Limb (tissue), 2 donors: ENCODE data around the gene ST6GALNAC4.
A peak's percentile ranks its signal among the peaks of the same experiment; 100 is the strongest.

ENCODE experiments used
- DNase-seq, 2 donors: peaks; one replicate each; pipeline ENCODE4 v3.0.0-alpha.2; 2016; ENCODE audit errors: extremely low spot score in 2 of 2

The ST6GALNAC4 gene

DNA sequence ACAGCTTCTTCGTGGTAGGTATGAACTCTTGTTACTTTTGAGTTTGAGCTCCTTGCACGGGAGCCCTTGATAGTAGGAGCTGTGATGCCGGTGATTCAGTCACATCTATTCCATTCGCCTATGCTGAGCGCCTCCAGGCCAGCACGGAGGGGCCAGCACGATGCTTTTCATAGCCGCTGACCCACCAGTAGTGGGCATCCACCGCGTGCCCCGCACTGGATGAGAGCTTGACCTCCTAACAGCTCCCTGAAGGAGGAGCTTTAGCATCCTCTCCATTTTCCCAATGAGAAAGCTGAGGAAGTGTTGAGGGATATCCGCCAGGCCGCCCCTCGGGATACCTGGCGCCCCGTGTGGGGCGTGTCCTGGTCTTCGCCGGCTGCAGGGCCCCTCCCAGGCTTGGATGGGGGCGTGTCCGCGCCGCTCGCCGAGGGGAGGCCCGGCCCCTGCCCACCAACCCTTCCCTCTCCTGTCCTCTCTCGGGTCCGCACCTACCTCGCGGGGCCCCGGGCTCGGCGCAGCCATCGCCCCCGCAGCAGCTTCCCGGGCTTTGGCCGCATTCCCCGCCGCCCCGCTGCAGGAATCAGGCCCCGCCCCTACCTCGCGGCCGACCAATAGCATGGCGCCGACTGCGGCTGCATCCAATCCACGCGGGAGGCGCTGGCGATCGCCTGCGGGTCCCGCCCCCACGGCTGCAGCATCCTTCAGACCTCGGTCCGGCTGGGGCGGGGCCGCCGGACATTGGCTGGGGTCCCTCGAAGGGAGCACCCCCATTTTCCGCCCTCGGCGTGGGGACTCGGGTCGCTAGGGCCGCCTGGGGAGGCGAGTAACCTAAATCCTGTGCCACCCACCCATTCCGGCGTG lies 13.6 kb upstream of the ST6GALNAC4 start, which contains the start of gene PIP5KL1:
Gene PIP5KL1 (minus strand): TSS at position 547 of the 861 bp plus-strand sequence. CDS start 25 bp downstream, at position 522.
- DNase-seq, result peak; percentile 81 to 91

DNA sequence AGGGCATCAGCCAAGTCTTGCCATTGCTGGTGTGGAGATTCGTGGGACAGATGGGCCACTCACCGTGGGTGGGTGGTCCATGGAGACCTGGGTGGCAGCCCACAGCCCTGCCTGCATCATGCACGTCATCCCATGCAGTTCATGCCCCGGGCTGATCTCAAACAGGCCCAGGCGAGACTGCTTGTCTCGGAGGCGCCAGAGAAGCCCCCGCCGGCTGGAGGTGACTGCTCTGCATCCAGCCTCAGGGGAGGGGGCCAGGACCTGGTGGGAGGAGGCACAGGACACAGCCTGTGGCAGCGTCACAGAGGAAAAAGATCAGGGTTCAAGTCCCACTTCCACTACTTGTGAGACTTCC lies 12.8 kb upstream of the ST6GALNAC4 start:
- DNase-seq, result no peak

DNA sequence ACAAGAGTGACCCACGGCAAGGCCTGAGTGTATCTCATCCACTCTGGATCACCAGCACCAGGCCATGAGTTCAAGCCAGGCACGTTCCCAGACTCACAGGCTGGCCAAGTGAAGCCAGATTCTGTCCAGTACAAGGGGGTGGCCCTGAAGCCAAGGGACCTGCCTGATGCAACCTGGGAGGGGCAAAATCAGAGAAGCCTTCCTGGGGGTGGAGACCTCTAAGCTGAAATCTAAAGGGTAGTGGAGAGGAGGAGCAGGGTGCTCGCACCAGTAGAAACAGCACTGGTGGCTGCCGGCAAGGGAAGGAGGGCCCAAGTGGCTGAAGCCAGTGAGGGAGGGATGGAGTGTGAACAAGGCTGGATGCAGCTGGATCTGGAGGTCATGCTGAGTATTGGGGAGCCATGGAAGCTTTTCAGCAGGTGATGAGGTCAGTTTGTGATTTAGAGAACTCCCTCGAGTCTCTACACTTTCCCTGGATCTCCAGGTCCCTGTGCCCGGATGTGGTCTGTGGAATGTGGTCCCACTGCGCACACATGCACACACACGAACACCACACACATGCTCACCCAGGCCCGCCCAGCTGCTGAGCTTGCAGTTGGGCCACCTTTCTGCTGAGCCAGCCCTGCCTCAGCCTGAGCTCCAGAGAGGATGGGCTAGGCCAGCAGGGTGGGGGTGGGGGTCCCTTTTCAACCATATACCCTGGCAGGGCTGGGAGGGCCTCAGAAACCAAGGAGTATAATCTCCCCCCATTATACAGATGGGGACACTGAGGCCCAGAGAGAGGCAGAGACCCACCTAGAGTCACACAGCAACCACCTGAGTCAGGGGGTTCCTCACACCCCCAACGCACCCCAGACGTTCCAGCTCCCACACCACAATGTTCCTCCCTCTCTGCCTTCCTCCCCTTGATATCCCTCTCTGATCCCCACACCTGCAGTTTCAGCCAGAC lies 12.1 kb upstream of the ST6GALNAC4 start:
- DNase-seq, result no peak

DNA sequence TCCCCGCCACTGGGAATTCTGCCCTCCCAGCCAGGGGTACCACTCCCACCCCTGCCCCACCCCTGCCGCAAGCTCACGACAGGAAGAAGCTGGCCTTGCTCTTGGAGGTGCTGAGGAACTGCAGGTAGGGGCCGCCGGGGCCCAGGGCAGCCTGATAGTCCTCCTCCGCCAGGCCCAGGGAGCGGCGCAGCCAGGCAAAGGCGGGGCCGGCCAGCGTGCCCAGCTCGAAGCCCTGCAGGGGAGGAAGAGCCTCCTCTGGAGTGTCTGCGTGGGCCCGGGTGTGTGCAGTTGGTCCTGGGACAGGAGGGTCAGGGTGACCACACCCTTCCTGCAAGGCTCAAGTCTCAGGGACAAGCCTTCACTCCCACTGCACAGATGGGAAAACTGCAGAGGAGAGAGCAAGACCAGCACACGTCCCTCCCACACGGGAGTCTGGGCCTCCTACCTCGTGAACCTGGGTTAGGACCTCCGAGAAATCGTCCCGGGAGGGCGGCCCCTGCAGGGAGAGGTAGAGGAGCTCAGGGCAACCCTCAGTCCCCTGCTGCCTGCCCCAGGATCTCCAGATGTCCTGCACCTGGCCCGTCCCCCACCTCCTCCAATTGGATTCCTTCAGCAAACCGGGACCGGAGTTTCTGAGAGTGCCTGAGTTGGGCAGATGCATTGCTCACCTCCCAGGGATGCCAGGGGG lies 11.3 kb upstream of the ST6GALNAC4 start:
- DNase-seq, result no peak

DNA sequence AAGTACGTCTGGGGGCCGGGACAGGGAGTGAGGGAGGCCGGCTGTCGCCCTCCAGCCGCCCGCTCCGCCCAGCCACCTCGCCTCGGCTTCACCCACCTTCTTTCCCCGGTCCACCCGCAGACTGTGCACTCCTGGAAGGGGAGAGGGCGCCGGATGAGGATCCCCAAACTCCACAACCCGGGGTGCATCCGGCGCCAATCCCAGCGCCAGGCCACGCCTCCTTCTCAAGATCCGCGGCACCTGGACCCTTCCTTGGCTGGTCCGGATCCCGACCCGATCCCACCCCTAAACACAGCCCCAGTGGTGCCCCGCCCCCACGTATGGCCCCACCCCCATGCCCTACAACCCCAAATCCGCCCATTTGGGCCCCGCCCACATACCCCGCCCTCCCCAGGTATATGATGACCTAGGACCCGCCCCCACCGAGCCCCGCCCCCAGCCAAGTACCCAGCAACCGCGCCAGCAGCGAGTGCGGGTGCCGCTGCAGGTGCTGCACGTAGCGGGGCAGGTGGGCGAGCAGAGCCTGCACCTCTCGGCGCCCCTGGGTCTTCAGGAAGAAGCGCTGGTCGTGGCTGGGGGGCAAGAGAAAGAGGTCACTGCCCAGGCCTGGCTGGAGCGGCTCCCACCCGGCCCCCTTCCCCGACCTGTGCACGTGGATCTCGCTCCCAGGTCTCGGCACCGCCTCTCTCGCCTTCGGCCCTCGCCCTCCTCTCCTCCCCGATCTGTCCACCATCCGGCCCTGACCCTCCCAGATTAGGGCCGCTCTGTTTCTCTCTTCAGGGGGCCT lies 10.6 kb upstream of the ST6GALNAC4 start:
- peak in 1 of 2 donors; percentile 63 for DNase-seq

DNA sequence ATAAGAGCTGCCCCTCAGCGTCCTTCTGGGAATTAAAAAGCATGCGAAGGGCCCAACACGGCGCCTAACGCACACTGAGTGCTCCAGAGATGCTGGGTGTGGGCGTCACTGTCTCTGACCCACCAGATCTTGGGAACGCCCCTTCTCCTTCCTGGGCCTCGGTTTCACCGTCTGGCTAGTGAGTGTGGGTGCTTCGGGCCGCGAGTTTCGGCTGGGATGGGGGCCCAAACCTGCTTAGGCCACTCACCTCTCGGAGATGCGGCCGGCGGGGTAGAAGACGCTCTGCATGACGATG lies 10.0 kb upstream of the ST6GALNAC4 start:
- no peak for DNase-seq

DNA sequence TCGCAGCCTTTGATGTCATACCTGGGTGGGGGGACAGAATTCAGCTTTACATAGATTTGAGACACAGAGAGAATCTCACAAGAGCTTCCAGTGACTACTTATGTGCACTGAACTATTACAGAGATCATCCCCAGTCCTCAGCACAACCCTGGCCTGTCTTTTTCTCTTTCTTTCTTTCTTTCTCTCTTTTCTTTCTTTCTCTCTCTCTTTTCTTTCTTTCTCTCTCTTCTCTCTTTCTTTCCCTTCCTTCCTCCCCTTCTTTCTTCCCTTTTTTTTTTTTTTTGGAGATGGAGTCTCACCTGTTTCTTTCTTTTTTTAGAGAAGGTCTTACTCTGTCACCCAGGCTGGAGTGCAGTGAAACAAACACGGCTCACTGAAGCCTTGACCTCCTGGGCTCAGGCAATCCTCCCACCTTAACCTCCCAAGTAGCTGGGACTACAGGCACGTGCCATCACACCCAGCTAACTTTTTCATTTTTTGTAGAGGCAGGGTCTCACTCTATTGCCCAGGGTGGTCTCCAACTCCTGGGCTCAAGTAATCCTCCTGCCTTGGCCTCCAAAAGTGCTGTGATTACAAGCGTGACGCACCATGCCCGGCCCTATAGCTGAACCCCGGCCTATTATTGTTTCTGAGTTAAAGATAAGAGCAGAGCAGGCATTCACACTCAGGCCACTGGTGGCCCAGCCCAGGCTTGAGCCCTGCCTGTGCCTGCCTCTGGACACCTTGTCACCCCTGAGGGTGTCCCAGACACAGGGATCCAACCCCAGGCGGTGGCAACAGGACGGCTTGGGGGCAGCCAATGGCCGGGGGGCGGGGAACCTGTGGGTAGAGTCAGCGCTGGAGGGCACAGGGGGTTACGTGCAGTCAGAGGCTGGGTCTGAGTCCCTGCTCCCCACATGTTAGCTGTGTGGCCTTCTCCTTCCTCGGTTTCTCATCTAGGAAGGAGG lies 9.4 kb upstream of the ST6GALNAC4 start:
- DNase-seq, result no peak

DNA sequence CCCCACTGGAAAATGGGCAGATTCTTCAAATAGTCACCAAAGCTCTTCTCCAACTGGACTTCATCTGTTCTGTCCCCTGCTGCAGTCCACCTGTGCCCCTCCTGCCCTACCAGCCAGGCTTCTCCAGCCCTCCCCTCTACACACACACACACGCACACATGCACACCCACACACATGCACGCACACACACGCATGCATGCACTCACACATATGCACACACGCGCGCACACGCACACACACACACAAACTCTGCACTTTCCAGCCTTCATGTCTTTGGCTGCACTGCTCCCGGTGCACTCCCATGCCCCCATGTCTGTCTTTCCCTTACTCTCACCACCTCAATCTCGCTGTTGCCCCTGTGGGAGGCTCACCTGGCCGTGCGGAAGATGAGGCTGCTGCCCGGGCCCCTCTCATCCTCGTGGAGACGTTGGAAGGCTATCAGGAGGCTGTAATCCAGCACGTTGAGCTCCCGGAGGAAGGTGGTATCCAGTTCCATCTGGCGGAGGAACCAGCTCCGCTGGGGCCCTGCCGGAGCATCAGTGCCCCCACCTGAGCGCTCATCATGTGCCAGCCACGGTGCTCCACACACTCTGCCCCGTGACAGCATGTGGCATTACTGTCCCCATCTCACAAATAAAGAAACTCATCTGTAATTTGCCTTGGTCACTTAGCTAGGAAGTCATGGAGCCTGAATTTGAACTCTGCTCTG lies 8.0 kb upstream of the ST6GALNAC4 start:
- DNase-seq, result no peak

DNA sequence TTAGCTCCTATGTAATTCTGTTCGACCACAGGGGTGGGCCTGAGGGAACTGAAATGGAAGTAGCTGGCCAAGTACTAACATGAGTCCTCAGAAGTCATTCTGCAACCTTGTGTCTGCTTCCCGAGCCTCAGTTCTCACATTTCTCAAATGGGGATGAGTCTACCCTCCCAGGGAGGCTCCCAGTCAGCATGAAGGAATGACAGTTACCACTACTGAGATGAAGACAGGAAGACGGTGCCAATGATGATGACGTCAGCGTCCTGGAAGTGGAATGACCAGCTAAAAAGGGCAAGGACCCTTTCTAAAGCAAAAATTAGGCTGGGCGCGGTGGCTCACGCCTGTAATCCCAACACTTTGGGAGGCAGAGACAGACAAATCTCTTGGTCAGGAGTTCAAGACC lies 6.9 kb upstream of the ST6GALNAC4 start:
- no peak for DNase-seq

DNA sequence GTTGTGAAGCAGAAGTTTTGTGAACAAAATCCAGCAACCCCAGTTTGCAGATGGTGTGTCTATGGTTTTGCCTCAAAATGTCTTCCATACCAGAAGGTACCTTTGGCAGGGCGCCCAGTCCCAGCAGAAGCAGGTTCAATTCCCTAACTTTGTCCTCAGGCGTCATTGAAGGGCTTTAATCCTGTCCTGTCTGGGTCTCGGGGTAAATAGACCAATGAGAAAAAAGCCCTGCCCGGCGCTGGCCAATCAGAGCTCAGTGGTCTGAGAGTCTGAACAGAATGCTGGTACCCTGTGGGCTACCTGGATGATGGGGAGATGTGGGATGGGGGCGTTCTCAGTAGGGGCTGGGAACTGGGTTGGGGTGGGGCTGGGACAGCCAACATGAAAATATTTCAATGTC lies 6.2 kb upstream of the ST6GALNAC4 start:
- no peak for DNase-seq

DNA sequence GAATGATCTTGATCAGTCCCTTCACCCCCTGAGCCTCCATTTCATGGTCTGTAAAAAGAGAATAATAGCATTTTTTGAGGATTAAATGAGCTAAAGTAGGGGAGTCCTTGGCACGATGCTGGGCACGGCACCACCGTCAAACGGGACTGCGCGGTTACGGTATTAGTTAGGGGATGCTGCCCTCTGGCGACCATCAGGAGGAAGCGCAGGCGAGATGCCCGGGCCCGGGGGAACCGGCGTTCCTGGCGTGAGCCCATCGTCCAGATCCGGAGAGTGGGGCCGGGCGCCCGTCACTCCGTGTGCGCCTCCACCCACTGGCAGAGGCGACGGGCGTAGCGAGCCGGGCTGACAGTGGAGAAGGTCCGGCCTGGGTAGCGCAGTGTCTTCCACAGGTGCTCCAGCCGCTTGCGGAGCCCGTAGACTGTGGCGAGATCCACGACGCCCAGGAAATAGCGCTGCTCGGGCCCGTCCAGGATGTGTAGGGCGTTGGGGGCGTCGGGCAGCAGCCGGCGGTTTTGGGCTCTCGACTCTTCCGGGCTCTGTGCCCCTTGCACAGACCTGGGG lies 4.8 kb upstream of the ST6GALNAC4 start:
- DNase-seq, result peak in 1 of 2 donors; percentile 83

DNA sequence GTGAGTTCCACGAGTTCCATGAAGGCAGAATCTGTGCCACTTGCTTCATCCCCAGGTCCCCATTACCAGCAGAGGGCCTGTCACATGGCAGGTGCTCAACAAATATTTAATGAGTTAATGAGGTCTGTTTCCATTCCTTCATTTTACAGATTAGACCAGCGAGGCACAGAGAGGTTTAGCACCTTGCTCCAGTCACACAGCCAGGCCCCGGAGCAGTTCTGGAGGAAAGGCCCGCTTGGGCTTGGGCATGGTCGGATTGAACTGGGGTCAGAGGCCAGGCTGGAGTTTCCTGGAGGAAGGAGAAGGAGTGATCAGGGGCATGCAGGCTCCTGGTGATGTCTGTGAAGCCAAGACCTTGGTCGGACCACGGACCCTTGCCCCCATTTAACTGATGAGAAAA lies 4.0 kb upstream of the ST6GALNAC4 start:
- no peak for DNase-seq

DNA sequence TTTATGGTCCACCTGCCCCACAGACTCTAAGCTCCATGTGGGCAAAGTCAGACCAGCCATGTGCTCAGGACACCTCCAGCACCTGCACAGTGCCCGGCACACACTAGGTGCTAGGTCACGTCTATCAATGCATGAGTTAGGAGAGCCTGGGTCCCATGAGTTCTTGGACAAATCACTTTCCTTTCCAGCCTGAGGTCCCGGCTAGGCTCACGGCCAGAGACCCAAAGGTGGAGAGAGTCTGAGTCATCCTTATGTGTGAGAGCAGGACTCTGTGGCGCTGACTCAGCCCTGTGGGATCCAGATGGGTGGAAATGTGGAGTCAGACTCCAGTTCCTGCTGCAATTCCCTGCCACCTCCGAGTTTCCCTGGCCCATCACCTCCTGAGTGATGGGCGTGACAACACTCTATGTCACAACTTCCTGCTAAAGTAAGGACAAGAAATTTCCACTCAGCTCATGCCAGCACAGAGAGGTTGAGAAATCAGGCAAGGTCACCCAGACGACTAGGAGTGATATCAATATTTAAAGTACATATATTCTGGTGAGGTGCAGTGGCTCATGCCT lies 2.5 kb upstream of the ST6GALNAC4 start:
- peak in 1 of 2 donors; percentile 33 for DNase-seq

DNA sequence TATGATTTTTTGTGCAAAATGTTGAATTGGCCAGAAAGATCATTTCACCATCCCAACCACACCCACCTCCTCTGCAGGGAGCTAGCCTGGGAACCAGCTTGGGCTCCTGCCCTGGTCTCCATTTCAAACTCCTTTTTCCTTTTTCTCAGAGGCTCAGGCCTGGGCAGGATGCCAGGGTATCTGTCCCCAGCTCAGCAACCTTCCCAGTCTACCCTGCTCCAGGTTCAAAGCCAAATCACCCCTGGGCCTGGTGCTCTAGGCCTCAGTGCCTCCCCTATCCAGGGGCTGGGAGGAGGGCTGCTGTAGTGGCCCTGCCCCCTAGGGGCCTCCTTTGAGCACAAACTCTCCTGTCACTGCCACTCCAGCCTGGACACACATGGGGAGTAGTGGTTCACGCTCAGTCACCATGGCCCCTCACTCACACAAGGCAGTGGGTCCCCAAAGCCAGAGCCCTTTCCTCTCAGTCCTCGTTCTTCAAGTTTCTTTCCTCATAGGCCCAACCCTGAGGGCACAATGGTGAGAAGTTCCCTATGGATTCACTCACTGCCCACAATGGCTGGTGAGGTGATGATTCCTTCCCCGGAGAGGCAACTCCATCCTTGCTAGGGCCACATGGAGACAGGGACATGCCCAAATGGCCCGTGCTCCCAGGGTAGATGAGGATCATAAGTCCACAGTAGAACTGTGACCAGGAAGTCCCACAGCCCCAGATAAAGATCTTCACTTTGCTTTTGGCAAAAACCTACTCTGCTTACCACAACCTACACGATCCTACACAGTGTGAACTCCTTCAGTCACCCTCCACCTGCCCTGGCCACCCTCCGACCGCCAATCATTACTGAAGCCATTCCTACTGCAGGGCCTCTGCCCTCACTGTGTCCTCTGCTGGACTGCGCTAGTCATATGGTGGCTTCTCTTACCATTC lies 1.6 kb upstream of the ST6GALNAC4 start:
- DNase-seq, result peak in 1 of 2 donors; percentile 31

DNA sequence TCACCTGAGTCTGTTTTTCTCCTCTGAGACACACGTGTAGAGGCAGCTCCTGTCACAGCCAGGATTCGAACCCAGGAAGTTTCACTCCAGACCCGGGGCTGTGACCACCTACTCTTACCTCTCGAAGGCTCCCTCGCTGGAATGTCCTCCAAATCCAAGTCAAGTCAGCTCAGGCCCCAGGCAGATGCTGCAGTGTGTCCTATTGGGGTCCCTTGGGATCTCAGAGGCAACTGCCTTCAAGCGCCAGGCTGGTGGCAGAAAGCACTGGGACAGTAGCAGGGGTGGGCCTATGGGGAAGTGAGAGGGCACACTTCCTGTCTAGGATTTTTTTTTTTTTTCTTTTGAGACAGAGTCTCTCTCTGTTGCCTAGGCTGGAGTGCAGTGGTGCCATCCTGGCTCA lies 762 bp upstream of the ST6GALNAC4 start:
- peak in 1 of 2 donors; percentile 30 for DNase-seq

DNA sequence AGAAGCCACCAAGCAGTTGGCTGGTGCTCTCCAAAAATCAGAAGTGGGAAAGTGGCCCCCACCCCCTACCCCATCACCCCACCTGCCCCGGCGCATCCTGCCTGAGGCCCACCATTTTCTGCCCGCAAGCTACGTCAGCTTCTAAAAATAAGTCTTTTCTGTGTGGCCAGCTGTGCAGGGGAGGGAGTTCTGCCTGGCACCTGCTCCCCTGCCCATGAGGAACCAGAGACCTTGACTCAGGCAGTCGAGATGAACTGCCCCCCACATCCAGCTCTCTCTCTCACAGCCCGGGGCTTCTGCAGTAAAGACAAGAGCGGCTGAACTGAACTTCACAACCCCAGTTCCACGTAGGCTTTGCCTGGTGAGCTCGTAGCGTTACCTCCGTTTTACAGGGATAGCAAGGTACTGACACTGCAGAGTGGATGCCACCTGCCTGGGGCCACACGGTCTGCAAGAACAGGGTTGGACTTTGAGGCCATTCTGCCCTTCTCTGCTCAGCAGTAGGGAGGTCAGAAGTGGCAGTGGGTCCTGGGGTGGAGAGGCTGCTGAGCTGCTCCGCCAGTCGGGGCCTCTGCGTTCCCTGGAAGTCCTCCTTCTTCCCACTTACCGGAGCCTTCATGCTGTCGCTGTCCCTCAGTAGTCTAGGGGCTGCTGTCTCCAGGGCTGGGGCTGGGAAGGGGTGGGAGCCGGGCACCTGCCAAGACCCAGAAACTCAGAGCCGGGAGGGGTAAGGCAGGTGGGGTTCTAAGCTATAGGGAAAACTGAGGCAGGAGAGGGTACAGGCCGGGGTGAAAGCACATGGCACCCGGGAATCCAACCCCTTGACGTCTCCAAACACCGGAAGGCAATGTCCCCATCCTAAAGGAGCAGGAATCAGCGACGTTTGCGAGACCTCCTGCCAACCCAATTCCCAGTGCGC lies 781 bp downstream of the ST6GALNAC4 start:
- DNase-seq, result peak in 1 of 2 donors; percentile 36
